Parathyroid adenoma (tissue), 2 donors: Measurements from ENCODE around the gene ATP2B1.

Experiments
- H2AFZ ChIP-seq: fragments of 300-600 bp; sonication (generic); one replicate; pipeline ENCODE4 v1.7.0; 2017; ENCODE audit warnings: antibody characterized with exemption, mild to moderate bottlenecking
- H3K27ac ChIP-seq: fragments of 300-600 bp; sonication (generic); one replicate; pipeline ENCODE4 v1.7.0; 2017
- H3K27me3 ChIP-seq: fragments of 300-600 bp; sonication (generic); one replicate; pipeline ENCODE4 v1.7.0; 2017; ENCODE audit warnings: low read length; ENCODE audit not compliant: control insufficient read depth, insufficient read depth
- H3K36me3 ChIP-seq: fragments of 300-600 bp; sonication (generic); one replicate; pipeline ENCODE4 v1.7.0; 2017; ENCODE audit warnings: low read length; ENCODE audit not compliant: control insufficient read depth, insufficient read depth
- H3K4me1 ChIP-seq: fragments of 300-600 bp; sonication (generic); one replicate; pipeline ENCODE4 v1.7.0; 2017; ENCODE audit warnings: control low read depth
- H3K4me2 ChIP-seq: fragments of 300-600 bp; sonication (generic); one replicate; pipeline ENCODE4 v1.7.0; 2017; ENCODE audit warnings: low read length
- H3K4me3 ChIP-seq: fragments of 300-600 bp; sonication (generic); one replicate; pipeline ENCODE4 v1.7.0; 2017; ENCODE audit warnings: low read depth, low read length
- H3K79me2 ChIP-seq: fragments of 300-600 bp; sonication (generic); one replicate; pipeline ENCODE4 v1.7.0; 2017; ENCODE audit warnings: control low read depth
- H3K9ac ChIP-seq: fragments of 300-600 bp; sonication (generic); one replicate; pipeline ENCODE4 v1.7.0; 2017; ENCODE audit warnings: mild to moderate bottlenecking
- H3K9me3 ChIP-seq: fragments of 300-600 bp; sonication (generic); one replicate; pipeline ENCODE4 v1.7.0; 2017; ENCODE audit warnings: low read length; ENCODE audit not compliant: control insufficient read depth
- CTCF ChIP-seq: fragments of 300-600 bp; sonication (generic); IDR thresholded peaks from one replicate; pipeline ENCODE4 v1.7.0; 2017; ENCODE audit warnings: antibody characterized with exemption, mild to moderate bottlenecking
- donor health status: primary hyperparathyroidism.

ATP2B1 gene

DNA sequence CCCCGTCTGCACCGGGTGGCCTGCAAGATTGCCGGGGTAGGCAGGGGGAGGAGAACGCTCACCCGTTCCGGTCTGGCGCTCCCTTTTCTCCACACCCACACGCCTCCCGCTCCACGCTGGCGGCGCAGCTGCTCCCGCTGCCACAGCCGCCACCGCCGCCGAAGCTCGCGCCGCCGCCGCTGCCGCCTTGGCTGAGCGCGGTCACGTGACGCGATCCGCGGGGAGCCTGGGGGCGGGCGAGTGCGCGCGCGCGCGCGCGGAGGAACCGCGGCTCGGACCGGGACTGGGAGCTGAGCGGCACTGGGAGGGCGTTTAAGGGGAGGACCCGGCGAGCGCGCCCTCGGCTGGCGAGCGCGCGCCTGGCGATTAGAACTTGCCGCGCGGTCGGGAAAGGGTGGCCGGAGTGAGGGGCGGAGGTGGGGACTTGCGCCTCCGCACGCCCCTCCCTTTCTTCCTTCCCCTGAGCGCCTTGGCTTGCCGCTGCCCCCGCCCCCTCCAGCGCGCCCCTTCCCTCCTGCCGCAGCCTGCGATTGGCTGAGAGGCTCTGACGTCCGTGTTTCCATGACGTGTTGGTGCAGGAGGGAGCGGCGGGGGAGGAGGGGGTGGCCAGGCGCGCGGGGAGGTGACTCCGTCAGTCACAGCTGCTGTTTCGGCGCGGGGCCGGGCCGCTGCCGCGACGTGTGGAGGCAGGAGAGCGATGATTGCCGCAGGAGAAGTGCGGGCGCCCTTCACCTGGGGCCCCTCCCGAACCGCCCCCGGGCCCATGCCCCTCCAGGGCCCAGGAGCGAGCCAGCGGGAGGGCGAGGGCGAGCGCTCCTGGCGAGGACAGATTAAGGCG is 738 bp upstream of the ATP2B1 start:
- Histone ChIP-seq H3K4me2 (peak overlapping the region; percentile 79), H3K9me3 (no peaks in the 10 kb centered on the region), H3K27ac (peak overlapping the region; percentile 90), H3K79me2 (peaks cover 13% of the 10 kb centered on the region), H2AFZ (peak overlapping the region; percentile 82), H3K4me1 (peaks cover 2% of the 10 kb centered on the region), H3K27me3 (no peaks in the 10 kb centered on the region), H3K9ac (peak overlapping the region; percentile 84), H3K36me3 (no peaks in the 10 kb centered on the region), H3K4me3 (peak overlapping the region; percentile 85)
- TF ChIP-seq CTCF: no peak

DNA sequence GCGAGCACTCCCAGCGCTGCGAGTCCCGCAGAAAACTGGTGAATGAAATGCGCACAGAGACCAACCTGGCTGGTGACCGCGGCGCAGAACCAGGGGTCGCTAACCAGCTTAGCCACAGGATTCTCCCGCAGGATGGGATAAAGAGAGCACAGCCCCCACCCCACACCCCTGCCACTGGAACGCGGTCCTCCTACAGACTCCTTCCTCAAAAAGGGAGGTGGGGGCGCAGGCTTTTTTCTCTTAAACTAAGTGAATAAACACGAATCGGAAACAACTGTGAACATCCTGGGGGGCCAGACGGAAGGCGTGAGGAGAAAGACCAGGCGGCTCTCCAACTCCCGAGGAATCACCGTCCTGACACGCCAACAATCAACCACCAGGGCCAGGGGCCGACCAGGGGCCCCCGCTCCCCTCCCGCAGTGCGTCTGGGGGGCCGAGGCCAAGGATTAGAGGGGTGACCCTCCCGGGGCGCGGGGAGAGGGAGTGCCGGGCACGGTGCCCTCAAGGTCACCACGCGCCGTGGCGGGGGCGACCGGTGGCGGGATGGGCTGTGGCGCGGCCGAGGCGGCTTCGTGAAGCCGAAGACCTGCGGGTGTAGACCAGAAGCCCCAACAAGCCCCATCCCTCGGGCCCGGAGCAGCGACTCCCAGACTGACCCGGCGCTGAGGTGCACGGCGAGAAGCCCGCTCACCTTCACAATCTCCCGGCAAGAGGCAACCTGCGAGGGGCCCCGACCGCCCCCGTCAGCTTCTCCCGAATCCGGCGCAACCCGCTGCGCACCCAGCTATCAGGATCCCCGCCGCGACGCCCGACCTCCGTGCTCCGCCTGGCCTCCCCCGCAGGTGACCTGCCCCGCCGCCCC is 704 bp downstream of the ATP2B1 start:
- H3K27me3 ChIP-seq: no peaks in the 10 kb centered on the region
- H3K36me3 ChIP-seq: no peaks in the 10 kb centered on the region
- H2AFZ ChIP-seq: peak overlapping the region; percentile 78
- H3K79me2 ChIP-seq: peaks cover 13% of the 10 kb centered on the region
- peak overlapping the region; percentile 11 for H3K9ac ChIP-seq
- peaks cover 2% of the 10 kb centered on the region for H3K4me1 ChIP-seq
- no peak for TF ChIP-seq CTCF
- peak overlapping the region; percentile 68 for H3K4me3 ChIP-seq
- peak overlapping the region; percentile 83 for H3K27ac ChIP-seq
- no peaks in the 10 kb centered on the region for H3K9me3 ChIP-seq
- peak overlapping the region; percentile 71 for H3K4me2 ChIP-seq

GRCh38 chr12:89706986-89707702 is 1.5 kb downstream of the ATP2B1 start:
- peak overlapping the region; percentile 68 for H3K4me3 ChIP-seq
- H3K4me2 ChIP-seq: peak overlapping the region; percentile 71
- H3K9me3 ChIP-seq: no peaks in the 10 kb centered on the region
- no peaks in the 10 kb centered on the region for H3K27me3 ChIP-seq
- TF ChIP-seq CTCF: no peak
- H3K4me1 ChIP-seq: peaks cover 2% of the 10 kb centered on the region
- H3K27ac ChIP-seq: peak overlapping the region; percentile 11
- no peaks in the 10 kb centered on the region for H3K36me3 ChIP-seq
- no peak overlapping the region for H3K9ac ChIP-seq
- H3K79me2 ChIP-seq: peaks cover 13% of the 10 kb centered on the region
- peak overlapping the region; percentile 78 for H2AFZ ChIP-seq

DNA sequence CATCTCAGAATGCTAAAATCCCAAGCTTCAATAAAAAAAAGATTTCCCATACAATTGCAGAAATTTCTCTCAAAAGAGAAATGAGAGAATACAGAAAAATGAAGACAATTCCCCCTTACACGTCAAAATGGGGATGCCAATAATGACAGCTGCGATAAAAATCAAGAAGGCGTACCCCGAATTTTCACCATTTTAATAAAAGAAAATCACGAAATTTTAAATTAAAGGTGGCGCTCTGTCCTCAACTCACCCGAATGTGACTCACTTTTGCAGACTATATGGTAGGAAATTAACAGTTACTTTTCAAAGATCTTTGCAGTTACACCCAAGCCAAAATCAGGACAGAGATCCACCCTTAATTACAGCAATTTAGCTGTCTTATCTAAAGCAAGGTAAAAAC is 2.1 kb downstream of the ATP2B1 start:
- no peak for TF ChIP-seq CTCF
- H3K36me3 ChIP-seq: no peaks in the 10 kb centered on the region
- peaks cover 17% of the 10 kb centered on the region for H3K79me2 ChIP-seq
- no peak overlapping the region for H3K4me2 ChIP-seq
- H3K4me3 ChIP-seq: no peak overlapping the region
- H2AFZ ChIP-seq: no peak overlapping the region
- H3K4me1 ChIP-seq: peaks cover 2% of the 10 kb centered on the region
- H3K27me3 ChIP-seq: no peaks in the 10 kb centered on the region
- H3K27ac ChIP-seq: no peak overlapping the region
- no peak overlapping the region for H3K9ac ChIP-seq
- H3K9me3 ChIP-seq: no peaks in the 10 kb centered on the region
